ENCODE results near the gene MUC6. TPM values are rescaled to one million over a fixed set of nuclear protein-coding genes. Genes with fewer than 3 reads are reported as not detected.

Gene MUC6
- total and polyA plus RNA-seq, 9 of the 15 experiments (the other 6 are each of a cell fraction or from before 2014, with no cell fraction given), result not detected

- no peaks in the 10 kb centered on the region for H3K9me1 ChIP-seq (ENCODE audit: control insufficient read depth, insufficient read depth, low read length)
- CTCF ChIA-PET (ENCODE audit: low intra/inter-chr PET ratio), result no interaction called here
Measured at GRCh38 chr11:1081601-1082311, 45.2 kb upstream of the MUC6 start.

More at GRCh38 chr11:1081601-1082311, 45.2 kb upstream of the MUC6 start:
- in situ Hi-C loops (cut with MboI) (no loop called here), intact Hi-C loops (cut with micrococcal nuclease) (no loop called here)
- BruUV-seq (replicated peaks), result no TSS peak
- no peak overlapping the region; a peak in 1 of 4 replicates for H3K9ac ChIP-seq (ENCODE audit: insufficient read depth in 1 of 2, low read depth in 2 of 2, low read length in 2 of 2)
- no peak overlapping the region for H3K4me3 ChIP-seq
- no peak overlapping the region for H3K4me2 ChIP-seq (ENCODE audit: insufficient read depth, low read length)
- peaks cover 8 to 43% of the 10 kb centered on the region in 2 experiments; a peak in 4 of 5 replicates for H3K27me3 ChIP-seq (ENCODE audit: control insufficient read depth in 2 of 2, insufficient read depth in 2 of 2, low read length in 2 of 2)
- no peaks in the 10 kb centered on the region for H3K36me3 ChIP-seq (ENCODE audit: control insufficient read depth, insufficient read depth, low read length)
- WGBS (ENCODE audit: insufficient coverage, low coverage, missing lambda C conversion rate), result 7% methylated on average over 30 of the region's 33 CpGs
- POLR2A ChIA-PET, result interaction anchor here (0.7 kb wide), 1 partner anchor 292 kb away, joined by 3 read pairs; the partner anchor contains the start of gene CEND1
- no peak overlapping the region for H3K27ac ChIP-seq (ENCODE audit: extremely low read depth, low read depth, low read length)
- no peaks in the 10 kb centered on the region for H4K20me1 ChIP-seq (replicated peaks; ENCODE audit: control insufficient read depth, insufficient read depth, low read length)
- FAIRE-seq, result no peak
- TF ChIP-seq EGR1 (conservative IDR thresholded peaks at IDR 0.05), result no peak
- TF ChIP-seq ZNF3 (CRISPR knock-in tag; IDR thresholded peaks at IDR 0.05), result no peak
- TF ChIP-seq ZNF354B (CRISPR knock-in tag; IDR thresholded peaks at IDR 0.05), result no peak
- TF ChIP-seq ZNF778 (CRISPR knock-in tag; IDR thresholded peaks at IDR 0.05), result no peak
- no peak for TF ChIP-seq ZBTB43 (CRISPR knock-in tag; IDR thresholded peaks at IDR 0.05)
- TF ChIP-seq TRIM28 (IDR thresholded peaks at IDR 0.05), result no peak
- TF ChIP-seq NR4A1 (CRISPR knock-in tag; IDR thresholded peaks at IDR 0.05), result no peak
- TF ChIP-seq NR4A1 (tag; IDR thresholded peaks at IDR 0.05), result no peak
- TF ChIP-seq ZNF76 (CRISPR knock-in tag; IDR thresholded peaks at IDR 0.05; ENCODE audit: borderline replicate concordance), result no peak
- no peak for TF ChIP-seq ZZZ3 (IDR thresholded peaks at IDR 0.05)
- no peak for TF ChIP-seq SUPT5H (IDR thresholded peaks at IDR 0.05)
- TF ChIP-seq NFE2 (IDR thresholded peaks at IDR 0.05; ENCODE audit: low read depth), result no peak
- TF ChIP-seq PCBP1 (IDR thresholded peaks at IDR 0.05; ENCODE audit: low read depth, low read length, poor library complexity, severe bottlenecking), result no peak
- ATAC-seq, result no peak
- H3K79me2 ChIP-seq (ENCODE audit: control insufficient read depth, insufficient read depth, low read length), result no peaks in the 10 kb centered on the region
- H3K4me1 ChIP-seq (replicated peaks in 1 of 2; ENCODE audit: control insufficient read depth in 2 of 2, insufficient read depth in 2 of 2, low read length in 2 of 2), result peaks cover 0 to 22% of the 10 kb centered on the region in 2 experiments; a peak in 2 of 5 replicates
- no peak overlapping the region for H2AFZ ChIP-seq (ENCODE audit: low read depth, low read length)
- H3K9me3 ChIP-seq (replicated peaks; ENCODE audit: control insufficient read depth, insufficient read depth, low read depth, low read length), result no peaks in the 10 kb centered on the region
- DNase-seq (ENCODE audit: extremely low read depth in 1 of 4, low spot score in 3 of 4), result no peak

Data from K562 (cell line).